ENCODE measurements around the gene FAM3B.
"Not testable (repeated sequence)": the region's sequence is repeated elsewhere in the genome, so short reads cannot be mapped to it uniquely, and the experiment has no call there.

Gene FAM3B

GRCh38 chr21:41349126-41349525, 32.5 kb downstream of the FAM3B start:
- H3K4me1 ChIP-seq (ENCODE audit: control insufficient read depth, insufficient read depth, low read length): no peaks in the 10 kb centered on the region
- no peaks in the 10 kb centered on the region for H3K36me3 ChIP-seq (ENCODE audit: control insufficient read depth, insufficient read depth, low read length)
- H3K9me3 ChIP-seq (ENCODE audit: control insufficient read depth, low read length): no peaks in the 10 kb centered on the region
- no peak overlapping the region for H3K4me3 ChIP-seq (ENCODE audit: insufficient read depth, low read depth, low read length)
- no peak overlapping the region for H3K27ac ChIP-seq (ENCODE audit: insufficient read depth, low read depth, low read length, poor library complexity, severe bottlenecking)
- H3K27me3 ChIP-seq (ENCODE audit: control insufficient read depth, insufficient read depth, low read length, poor library complexity, severe bottlenecking): no peaks in the 10 kb centered on the region
- WGBS, 2 experiments: 93 to 96% methylated on average over 7 of the region's 7 CpGs

DNA sequence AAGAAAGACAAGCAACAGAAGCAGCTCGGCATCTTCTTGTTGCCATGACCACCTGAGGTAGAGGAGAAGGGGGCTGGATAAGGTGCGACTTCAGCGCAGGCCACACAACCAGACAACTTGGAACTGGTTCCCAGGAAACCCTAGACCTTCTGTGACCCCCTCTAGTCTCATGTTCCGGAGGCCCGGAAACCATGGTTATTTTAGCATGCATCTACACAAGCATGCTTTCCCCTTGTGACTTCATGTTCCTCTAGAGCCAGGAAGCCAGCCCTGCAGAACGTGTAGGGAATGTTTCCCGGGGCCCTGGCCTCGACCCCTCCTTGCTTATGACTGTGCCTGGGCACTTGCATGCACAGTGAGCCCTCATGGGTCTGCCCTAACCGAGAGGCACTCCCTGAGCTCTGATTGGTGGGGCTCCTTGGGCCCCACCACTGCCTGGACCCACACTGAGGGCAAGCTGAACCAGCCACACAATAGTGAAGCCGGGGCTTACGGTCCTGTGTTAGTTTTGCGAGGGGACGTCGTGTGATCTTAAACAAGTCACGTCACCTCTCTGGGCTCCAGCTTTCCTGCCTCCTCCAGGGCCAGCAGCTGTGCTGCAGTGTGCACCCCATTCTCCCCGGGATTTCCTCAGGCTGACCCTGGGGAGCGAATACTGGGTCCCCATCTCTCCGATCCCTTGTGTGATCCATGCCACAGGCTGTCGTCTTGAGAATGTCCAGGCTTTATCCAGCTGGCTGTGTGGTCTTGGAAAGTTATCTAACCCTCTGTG, 33.2 kb downstream of the FAM3B start:
- no peak overlapping the region for H3K4me3 ChIP-seq (ENCODE audit: insufficient read depth, low read depth, low read length)

GRCh38 chr21:41350436-41351155, 34.0 kb downstream of the FAM3B start:
- Histone ChIP-seq H3K9me3 (ENCODE audit: control insufficient read depth, low read length) (no peaks in the 10 kb centered on the region), H3K36me3 (ENCODE audit: control insufficient read depth, insufficient read depth, low read length) (no peaks in the 10 kb centered on the region), H3K4me3 (ENCODE audit: insufficient read depth, low read depth, low read length) (no peak overlapping the region), H3K27ac (ENCODE audit: insufficient read depth, low read depth, low read length, poor library complexity, severe bottlenecking) (no peak overlapping the region), H3K4me1 (ENCODE audit: control insufficient read depth, insufficient read depth, low read length) (no peaks in the 10 kb centered on the region), H3K27me3 (ENCODE audit: control insufficient read depth, insufficient read depth, low read length, poor library complexity, severe bottlenecking) (no peaks in the 10 kb centered on the region)
- 94 to 95% methylated on average over 16 of the region's 16 CpGs for WGBS, 2 experiments

More for the DNA sequence above, 33.2 kb downstream of the FAM3B start:
- no peaks in the 10 kb centered on the region for H3K9me3 ChIP-seq (ENCODE audit: control insufficient read depth, low read length)
- H3K36me3 ChIP-seq (ENCODE audit: control insufficient read depth, insufficient read depth, low read length): no peaks in the 10 kb centered on the region
- 91 to 92% methylated on average over 19 of the region's 19 CpGs for WGBS, 2 experiments
- no peak overlapping the region for H3K27ac ChIP-seq (ENCODE audit: insufficient read depth, low read depth, low read length, poor library complexity, severe bottlenecking)
- no peaks in the 10 kb centered on the region for H3K4me1 ChIP-seq (ENCODE audit: control insufficient read depth, insufficient read depth, low read length)
- H3K27me3 ChIP-seq (ENCODE audit: control insufficient read depth, insufficient read depth, low read length, poor library complexity, severe bottlenecking): no peaks in the 10 kb centered on the region

- WGBS, 2 experiments: 87% methylated on average over 8 of the region's 8 CpGs
Observed at GRCh38 chr21:41357546-41357945, 40.9 kb downstream of the FAM3B start.

GRCh38 chr21:41358193-41359166, 41.9 kb downstream of the FAM3B start:
- WGBS, 2 experiments: 90 to 94% methylated on average over 9 of the region's 9 CpGs
- no peak overlapping the region for H3K27ac ChIP-seq (ENCODE audit: insufficient read depth, low read depth, low read length, poor library complexity, severe bottlenecking)

More at GRCh38 chr21:41357546-41357945, 40.9 kb downstream of the FAM3B start:
- Histone ChIP-seq H3K27ac (ENCODE audit: insufficient read depth, low read depth, low read length, poor library complexity, severe bottlenecking) (no peak overlapping the region), H3K4me1 (ENCODE audit: control insufficient read depth, insufficient read depth, low read length) (no peaks in the 10 kb centered on the region), H3K36me3 (ENCODE audit: control insufficient read depth, insufficient read depth, low read length) (no peaks in the 10 kb centered on the region), H3K27me3 (ENCODE audit: control insufficient read depth, insufficient read depth, low read length, poor library complexity, severe bottlenecking) (no peaks in the 10 kb centered on the region), H3K9me3 (ENCODE audit: control insufficient read depth, low read length) (no peaks in the 10 kb centered on the region), H3K4me3 (ENCODE audit: insufficient read depth, low read depth, low read length) (no peak overlapping the region)

GRCh38 chr21:41359286-41359685, 42.7 kb downstream of the FAM3B start:
- Histone ChIP-seq H3K36me3 (ENCODE audit: control insufficient read depth, insufficient read depth, low read length) (no peaks in the 10 kb centered on the region), H3K4me3 (ENCODE audit: insufficient read depth, low read depth, low read length) (no peak overlapping the region), H3K9me3 (ENCODE audit: control insufficient read depth, low read length) (no peaks in the 10 kb centered on the region), H3K27me3 (ENCODE audit: control insufficient read depth, insufficient read depth, low read length, poor library complexity, severe bottlenecking) (no peaks in the 10 kb centered on the region), H3K4me1 (ENCODE audit: control insufficient read depth, insufficient read depth, low read length) (no peaks in the 10 kb centered on the region), H3K27ac (ENCODE audit: insufficient read depth, low read depth, low read length, poor library complexity, severe bottlenecking) (no peak overlapping the region)
- WGBS, 2 experiments: 83 to 86% methylated on average over 12 of the region's 12 CpGs

More at GRCh38 chr21:41358193-41359166, 41.9 kb downstream of the FAM3B start:
- H3K36me3 ChIP-seq (ENCODE audit: control insufficient read depth, insufficient read depth, low read length): no peaks in the 10 kb centered on the region
- no peak overlapping the region for H3K4me3 ChIP-seq (ENCODE audit: insufficient read depth, low read depth, low read length)
- H3K9me3 ChIP-seq (ENCODE audit: control insufficient read depth, low read length): no peaks in the 10 kb centered on the region
- no peaks in the 10 kb centered on the region for H3K4me1 ChIP-seq (ENCODE audit: control insufficient read depth, insufficient read depth, low read length)
- no peaks in the 10 kb centered on the region for H3K27me3 ChIP-seq (ENCODE audit: control insufficient read depth, insufficient read depth, low read length, poor library complexity, severe bottlenecking)

DNA sequence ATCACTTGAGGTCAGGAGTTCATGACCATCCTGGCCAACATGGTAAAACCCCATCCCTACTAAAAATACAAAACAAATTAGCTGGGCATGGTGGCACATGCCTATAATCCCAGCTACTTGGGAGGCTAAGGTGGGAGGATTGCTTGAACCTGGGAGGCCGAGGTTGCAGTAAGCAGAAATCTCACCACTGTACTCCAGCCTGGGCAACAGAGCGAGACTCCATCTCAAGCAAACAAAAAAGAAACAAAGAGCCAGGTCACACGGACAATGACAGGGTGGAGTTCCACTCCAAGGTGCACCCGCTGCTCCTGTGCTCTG, 43.1 kb downstream of the FAM3B start:
- H3K9me3 ChIP-seq (ENCODE audit: control insufficient read depth, low read length); H3K4me1 ChIP-seq (ENCODE audit: control insufficient read depth, insufficient read depth, low read length); H3K27ac ChIP-seq (ENCODE audit: insufficient read depth, low read depth, low read length, poor library complexity, severe bottlenecking); H3K27me3 ChIP-seq (ENCODE audit: control insufficient read depth, insufficient read depth, low read length, poor library complexity, severe bottlenecking); H3K4me3 ChIP-seq (ENCODE audit: insufficient read depth, low read depth, low read length); H3K36me3 ChIP-seq (ENCODE audit: control insufficient read depth, insufficient read depth, low read length): not testable (repeated sequence)
- 73 to 77% methylated on average over 4 of the region's 4 CpGs for WGBS, 2 experiments

DNA sequence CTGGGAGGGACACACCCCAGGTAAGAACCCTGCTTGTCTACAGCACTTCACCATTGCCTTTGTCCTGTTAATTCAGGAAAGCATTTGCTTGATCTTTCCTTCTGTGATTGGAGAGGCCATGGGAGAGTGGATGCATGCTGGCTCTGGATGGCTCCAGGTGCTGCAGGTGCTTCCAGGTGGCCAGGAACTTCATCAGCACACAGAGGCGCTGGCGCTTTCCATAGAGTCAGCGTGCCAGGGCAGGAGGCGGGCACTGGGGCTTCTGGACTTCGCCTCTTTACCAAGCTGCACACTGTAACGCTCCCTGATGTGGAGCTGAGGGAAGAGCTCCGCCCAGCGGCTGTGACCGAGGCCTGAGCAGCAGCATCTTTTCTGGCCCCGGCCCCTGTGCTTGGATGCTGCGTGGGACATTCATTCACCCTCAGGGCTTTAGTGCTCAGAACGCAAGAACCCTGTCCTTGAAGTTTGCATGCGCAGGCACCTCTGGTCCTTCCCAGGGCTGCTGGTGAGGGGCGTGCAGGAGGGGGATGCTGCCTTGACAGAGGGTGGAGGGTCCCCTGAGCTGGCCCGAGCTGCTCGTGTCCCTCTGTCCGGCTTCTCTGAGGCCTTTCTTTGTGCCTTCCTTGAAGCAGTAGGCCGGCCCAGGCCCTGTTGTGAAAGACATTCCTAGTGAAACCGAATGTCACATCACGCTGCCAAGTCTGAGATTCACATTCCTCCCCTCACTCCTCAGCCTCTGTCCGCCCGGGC, 43.6 kb downstream of the FAM3B start:
- Histone ChIP-seq H3K36me3 (ENCODE audit: control insufficient read depth, insufficient read depth, low read length) (no peaks in the 10 kb centered on the region), H3K27me3 (ENCODE audit: control insufficient read depth, insufficient read depth, low read length, poor library complexity, severe bottlenecking) (no peaks in the 10 kb centered on the region), H3K4me1 (ENCODE audit: control insufficient read depth, insufficient read depth, low read length) (no peaks in the 10 kb centered on the region), H3K27ac (ENCODE audit: insufficient read depth, low read depth, low read length, poor library complexity, severe bottlenecking) (no peak overlapping the region), H3K9me3 (ENCODE audit: control insufficient read depth, low read length) (no peaks in the 10 kb centered on the region), H3K4me3 (ENCODE audit: insufficient read depth, low read depth, low read length) (no peak overlapping the region)
- 81 to 84% methylated on average over 22 of the region's 22 CpGs for WGBS, 2 experiments

GRCh38 chr21:41361053-41361785, 44.6 kb downstream of the FAM3B start:
- H3K27ac ChIP-seq (ENCODE audit: insufficient read depth, low read depth, low read length, poor library complexity, severe bottlenecking): no peak overlapping the region

More at GRCh38 chr21:41361053-41361785, 44.6 kb downstream of the FAM3B start:
- Histone ChIP-seq H3K9me3 (ENCODE audit: control insufficient read depth, low read length) (no peaks in the 10 kb centered on the region), H3K4me1 (ENCODE audit: control insufficient read depth, insufficient read depth, low read length) (no peaks in the 10 kb centered on the region), H3K27me3 (ENCODE audit: control insufficient read depth, insufficient read depth, low read length, poor library complexity, severe bottlenecking) (no peaks in the 10 kb centered on the region), H3K4me3 (ENCODE audit: insufficient read depth, low read depth, low read length) (no peak overlapping the region), H3K36me3 (ENCODE audit: control insufficient read depth, insufficient read depth, low read length) (no peaks in the 10 kb centered on the region)
- WGBS, 2 experiments: 94 to 95% methylated on average over 16 of the region's 16 CpGs
